HepG2 (cell line): ENCODE data around the gene KIRREL2. TPM values are rescaled to one million over a fixed set of nuclear protein-coding genes. Genes with fewer than 3 reads are reported as not detected.
A peak's percentile ranks its signal among the peaks of the same experiment; 100 is the strongest.

Experiments used
- ATAD3A ChIP-seq: sonication (generic); formaldehyde crosslinking; IDR thresholded peaks from 2 replicates; pipeline ENCODE4 v1.4.0; 2020; ENCODE audit warnings: missing genetic modification reagents
- ATF7-NPFF ChIP-seq: sonication (generic); formaldehyde crosslinking; IDR thresholded peaks from 2 replicates; pipeline ENCODE4 v1.8.1; 2023; ENCODE audit warnings: mild to moderate bottlenecking, low read depth, missing genetic modification reagents, moderate library complexity
- CBX5 ChIP-seq: sonication (generic); formaldehyde crosslinking; IDR thresholded peaks from 2 replicates; pipeline ENCODE4 v1.4.0; 2020; ENCODE audit warnings: missing genetic modification reagents, borderline replicate concordance
- CC2D1A ChIP-seq: sonication (generic); formaldehyde crosslinking; IDR thresholded peaks from 2 replicates; pipeline ENCODE4 v1.8.1; 2023; ENCODE audit warnings: mild to moderate bottlenecking, missing genetic modification reagents
- ERF ChIP-seq: IDR thresholded peaks from 2 replicates; pipeline ENCODE4 v1.6.1; 2018; ENCODE audit warnings: missing biosample characterization, missing genetic modification reagents
- GABPA ChIP-seq, 2 experiments: IDR thresholded peaks; 2 replicates each; pipeline ENCODE4 v1.6.1; 2011 to 2016; ENCODE audit warnings: low read depth in 2 of 2, low read length in 1 of 2, missing biosample characterization in 1 of 2, missing genetic modification characterization in 1 of 2
- GFI1 ChIP-seq: sonication (generic); formaldehyde crosslinking; IDR thresholded peaks from 2 replicates; pipeline ENCODE4 v1.5.0; 2020; ENCODE audit warnings: missing genetic modification reagents, mild to moderate bottlenecking, borderline replicate concordance
- GLMP ChIP-seq: sonication (generic); formaldehyde crosslinking; IDR thresholded peaks from 2 replicates; pipeline ENCODE4 v1.9.0; 2021; ENCODE audit warnings: missing genetic modification reagents, mild to moderate bottlenecking, borderline replicate concordance
- HOXA7 ChIP-seq: sonication (generic); formaldehyde crosslinking; IDR thresholded peaks from 2 replicates; pipeline ENCODE4 v1.8.1; 2022; ENCODE audit warnings: mild to moderate bottlenecking, missing genetic modification reagents, moderate library complexity
- HOXD1 ChIP-seq: sonication (generic); formaldehyde crosslinking; IDR thresholded peaks from 2 replicates; pipeline ENCODE4 v1.5.0; 2020; ENCODE audit warnings: missing genetic modification reagents
- IRX3 ChIP-seq: sonication (generic); formaldehyde crosslinking; IDR thresholded peaks from 2 replicates; pipeline ENCODE4 v1.8.1; 2023; ENCODE audit warnings: mild to moderate bottlenecking, low read depth, missing genetic modification reagents, borderline replicate concordance
- KDM2A ChIP-seq: sonication (generic); formaldehyde crosslinking; IDR thresholded peaks from 2 replicates; pipeline ENCODE4 v1.4.0; 2020; ENCODE audit warnings: low read depth, missing genetic modification reagents, borderline replicate concordance
- NCOR1 ChIP-seq: fragments of 200-600 bp; sonication (generic); IDR thresholded peaks from 2 replicates; pipeline ENCODE4 v1.7.0; 2017; ENCODE audit warnings: antibody characterized with exemption, low read length, borderline replicate concordance
- NFIB ChIP-seq: sonication (generic); formaldehyde crosslinking; IDR thresholded peaks from 2 replicates; pipeline ENCODE4 v1.9.0; 2021; ENCODE audit warnings: missing genetic modification reagents, mild to moderate bottlenecking, borderline replicate concordance
- PREB ChIP-seq: sonication (generic); formaldehyde crosslinking; IDR thresholded peaks from 2 replicates; pipeline ENCODE4 v1.4.0; 2020; ENCODE audit warnings: missing genetic modification reagents
- SKIL ChIP-seq: sonication (generic); formaldehyde crosslinking; IDR thresholded peaks from 2 replicates; pipeline ENCODE4 v1.8.0; 2022; ENCODE audit warnings: missing genetic modification reagents, mild to moderate bottlenecking, moderate library complexity, borderline replicate concordance
- TAF1 ChIP-seq: sonication (generic); formaldehyde crosslinking; IDR thresholded peaks from 2 replicates; pipeline ENCODE4 v1.4.0; 2020; ENCODE audit warnings: missing genetic modification reagents
- TRIM24 ChIP-seq: sonication (generic); formaldehyde crosslinking; IDR thresholded peaks from 2 replicates; pipeline ENCODE4 v1.8.0; 2022; ENCODE audit warnings: mild to moderate bottlenecking, missing genetic modification reagents
- ZC3H13 ChIP-seq: sonication (generic); formaldehyde crosslinking; IDR thresholded peaks from 2 replicates; pipeline ENCODE4 v1.8.1; 2023; ENCODE audit warnings: mild to moderate bottlenecking, missing genetic modification reagents, moderate library complexity
- ZNF10 ChIP-seq: sonication (generic); formaldehyde crosslinking; IDR thresholded peaks from 2 replicates; pipeline ENCODE4 v1.4.0; 2020; ENCODE audit warnings: mild to moderate bottlenecking, low read depth, missing genetic modification reagents, borderline replicate concordance
- ZNF124 ChIP-seq: sonication (generic); formaldehyde crosslinking; IDR thresholded peaks from 2 replicates; pipeline ENCODE4 v1.4.0; 2020; ENCODE audit warnings: missing genetic modification reagents
- ZNF572 ChIP-seq: sonication (generic); formaldehyde crosslinking; IDR thresholded peaks from 2 replicates; pipeline ENCODE4 v1.5.1; 2020; ENCODE audit warnings: mild to moderate bottlenecking, missing genetic modification reagents
- ZNF792 ChIP-seq: IDR thresholded peaks from 2 replicates; pipeline ENCODE4 v1.6.1; 2016
- ZNF83 ChIP-seq: sonication (generic); formaldehyde crosslinking; IDR thresholded peaks from 2 replicates; pipeline ENCODE4 v1.4.0; 2020; ENCODE audit warnings: missing genetic modification reagents, mild to moderate bottlenecking, borderline replicate concordance
- polyA plus RNA-seq, 8 experiments: library from polyadenylated mRNA; depleted of rRNA in 3 of 8; stranded (reverse) in 7 of 8; unstranded in 1 of 8; fragments of >200 nt; fragmentation: Illumina TruSeq in 4 of 8; extraction: Trizol in 4 of 8; gene quantifications; 2 replicates each; pipeline versions ENCODE4 v1.2.1 to v1.2.3, GENCODE V29; 2011 to 2016; ENCODE audit warnings: low read depth in 4 of 8, missing spikeins in 1 of 8, mixed read lengths in 1 of 8; ENCODE audit not compliant: insufficient read depth in 1 of 8
- total RNA-seq, 5 experiments: library from RNA; depleted of rRNA; stranded (reverse); fragments of >200 nt; fragmentation: Illumina TruSeq; extraction: Trizol; gene quantifications; 2 replicates each; pipeline ENCODE4 v1.2.3, GENCODE V29; 2016; ENCODE audit warnings: low read depth in 1 of 5
- TF ChIP-seq, protein P1 (sequence below): sonication (generic); formaldehyde crosslinking; IDR thresholded peaks from 2 replicates; pipeline ENCODE4 v1.8.1; 2023; ENCODE audit warnings: mild to moderate bottlenecking, inconsistent platforms, moderate library complexity, missing genetic modification reagents, borderline replicate concordance

Gene KIRREL2
- total and polyA plus RNA-seq, 2 of the 13 experiments (the other 11 are each of a cell fraction or from before 2014, with no cell fraction given): 0.18 to 2.4 TPM

DNA sequence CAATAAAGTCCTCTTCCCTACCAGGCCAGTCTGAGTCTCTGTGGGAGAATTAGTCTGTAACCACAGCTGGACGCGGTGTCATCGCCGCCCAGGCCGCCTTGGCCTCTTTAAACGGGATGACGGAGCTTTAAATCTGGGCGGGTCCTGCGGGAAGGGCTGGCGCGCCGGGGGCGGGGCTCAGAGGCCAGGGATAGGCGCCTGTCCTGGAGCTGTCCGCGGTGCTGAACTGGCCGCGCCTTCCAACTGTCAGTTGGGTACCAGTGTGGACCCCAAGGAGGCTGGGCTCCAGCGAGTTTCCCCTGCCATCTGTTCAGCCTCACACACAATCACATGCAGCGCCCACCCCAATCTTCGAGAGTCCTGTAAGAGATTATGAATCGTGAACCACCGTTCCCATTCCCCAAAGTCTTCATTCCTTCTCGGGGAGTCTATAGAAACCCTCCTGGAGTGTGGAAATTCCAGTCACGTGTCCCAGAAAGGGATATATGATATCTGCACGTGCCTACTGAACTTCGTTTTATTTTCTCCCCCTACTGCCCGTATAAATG lies 23.1 kb downstream of the KIRREL2 start (continued):
- TF ChIP-seq, protein P1, sequence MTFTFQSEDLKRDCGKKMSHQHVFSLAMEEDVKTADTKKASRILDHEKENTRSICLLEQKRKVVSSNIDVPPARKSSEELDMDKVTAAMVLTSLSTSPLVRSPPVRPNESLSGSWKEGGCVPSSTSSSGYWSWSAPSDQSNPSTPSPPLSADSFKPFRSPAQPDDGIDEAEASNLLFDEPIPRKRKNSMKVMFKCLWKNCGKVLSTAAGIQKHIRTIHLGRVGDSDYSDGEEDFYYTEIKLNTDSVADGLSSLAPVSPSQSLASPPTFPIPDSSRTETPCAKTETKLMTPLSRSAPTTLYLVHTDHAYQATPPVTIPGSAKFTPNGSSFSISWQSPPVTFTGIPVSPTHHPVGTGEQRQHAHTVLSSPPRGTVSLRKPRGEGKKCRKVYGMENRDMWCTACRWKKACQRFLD: peak; percentile 79; the same call in 1 of the 2 replicates
- no peak for TF ChIP-seq HOXA7 (CRISPR knock-in tag)
- peak; percentile 96 for TF ChIP-seq HOXD1 (CRISPR knock-in tag)
- TF ChIP-seq GFI1 (CRISPR knock-in tag): peak; percentile 58; the same call in 1 of the 2 replicates
- peak; percentile 87 for TF ChIP-seq KDM2A (CRISPR knock-in tag)
- TF ChIP-seq SKIL: peak; percentile 53; the same call in 1 of the 2 replicates
- 0 out of 2 replicates have a peak, but pooled peaks have one; percentile 81 for TF ChIP-seq ZNF124 (CRISPR knock-in tag)
- TF ChIP-seq ZNF10: no peak
- no peak for TF ChIP-seq ZNF572
- no peak; the same call in 1 of the 2 replicates for TF ChIP-seq TAF1 (CRISPR knock-in tag)
- 0 out of 2 replicates have a peak, but pooled peaks have one; percentile 67 for TF ChIP-seq ZNF83 (CRISPR knock-in tag)
- 0 out of 2 replicates have a peak, but pooled peaks have one; percentile 80 for TF ChIP-seq CC2D1A (CRISPR knock-in tag)
- no peak; the same call in 1 of the 2 replicates for TF ChIP-seq PREB
- peak; percentile 99 for TF ChIP-seq ZNF792 (CRISPR knock-in tag)
- 0 out of 2 replicates have a peak, but pooled peaks have one; percentile 55 for TF ChIP-seq GLMP
- peak; percentile 90 for TF ChIP-seq ATF7-NPFF (CRISPR knock-in tag)
- TF ChIP-seq ERF (CRISPR knock-in tag): peak; percentile 98
- no peak for TF ChIP-seq NCOR1
- no peak for TF ChIP-seq NFIB (CRISPR knock-in tag)
- no peak for TF ChIP-seq GABPA (IDR thresholded peaks at IDR 0.05; ENCODE audit: low read depth, low read length)
- peak; percentile 29; the same call in 1 of the 2 replicates for TF ChIP-seq GABPA (CRISPR knock-in tag; IDR thresholded peaks at IDR 0.05; ENCODE audit: low read depth)
- no peak for TF ChIP-seq TRIM24
- peak; percentile 63 for TF ChIP-seq CBX5 (CRISPR knock-in tag)
- no peak for TF ChIP-seq ZC3H13
- TF ChIP-seq IRX3 (CRISPR knock-in tag): peak; percentile 85; the same call in 1 of the 2 replicates
- peak; percentile 87; the same call in 1 of the 2 replicates for TF ChIP-seq ATAD3A
